SK-N-SH (cell line): ENCODE data around the gene SLC9C1. TPM values are rescaled to one million over a fixed set of nuclear protein-coding genes. Genes with fewer than 3 reads are reported as not detected.

ENCODE experiments used
- CTCF ChIA-PET: fragments of 300-600, 350-600 bp; formaldehyde crosslinking; extraction: SDS; loops from one replicate; lab custom pipeline; 2021; lab: Yijun Ruan, JAX
- POLR2A ChIA-PET: fragments of 350-600 bp; sonication (Branson Sonifier 250); formaldehyde crosslinking; extraction: SDS; loops from one replicate; lab custom pipeline; 2020; ENCODE audit warnings: antibody characterized with exemption, inconsistent platforms; lab: Yijun Ruan, JAX
- DNase-seq: peaks from one replicate; pipeline ENCODE4 v3.0.0; 2012
- H2AFZ ChIP-seq: fragments of 200-600 bp; sonication (generic); 2 replicates; pipeline ENCODE4 v1.8.1; 2016; ENCODE audit warnings: antibody characterized with exemption, mild to moderate bottlenecking, low read depth
- H3F3A ChIP-seq: fragments of 200-600 bp; sonication (generic); replicated peaks from 2 replicates; pipeline ENCODE3; 2016; ENCODE audit warnings: antibody characterized with exemption, mild to moderate bottlenecking; ENCODE audit not compliant: insufficient read depth
- H3K27ac ChIP-seq, 2 experiments: fragments of 200-500 bp in 1 of 2; fragments of 200-600 bp in 1 of 2; sonication (Bioruptor generic) in 1 of 2; sonication (generic), shearing (Covaris generic) in 1 of 2; 2 replicates each; pipeline versions ENCODE4 v1.5.1 to v1.6.1; 2014 to 2016; ENCODE audit warnings: low read depth in 2 of 2, inconsistent platforms in 1 of 2, low read length in 1 of 2, mild to moderate bottlenecking in 1 of 2, mixed read lengths in 1 of 2
- H3K27me3 ChIP-seq: fragments of 200-600 bp; sonication (generic), shearing (Covaris generic); 2 replicates; pipeline ENCODE4 v1.6.1; 2016; ENCODE audit warnings: mixed run types; ENCODE audit not compliant: insufficient read depth
- H3K36me3 ChIP-seq, 2 experiments: fragments of 200-500 bp in 1 of 2; fragments of 200-600 bp in 1 of 2; sonication (Bioruptor generic) in 1 of 2; sonication (generic) in 1 of 2; replicated peaks in 1 of 2; 2 replicates each; pipeline versions ENCODE3 to v1.5.1; 2014 to 2016; ENCODE audit warnings: low read length in 1 of 2, mild to moderate bottlenecking in 1 of 2; ENCODE audit not compliant: insufficient read depth in 2 of 2, control insufficient read depth in 1 of 2
- H3K4me1 ChIP-seq, 2 experiments: fragments of 200-500 bp in 1 of 2; fragments of 200-600 bp in 1 of 2; sonication (Bioruptor generic) in 1 of 2; sonication (generic), shearing (Covaris generic) in 1 of 2; 2 replicates each; pipeline versions ENCODE4 v1.5.1 to v1.6.1; 2014 to 2016; ENCODE audit warnings: low read depth in 1 of 2, low read length in 1 of 2, mixed run types in 1 of 2; ENCODE audit not compliant: insufficient read depth in 2 of 2, control insufficient read depth in 1 of 2
- H3K4me2 ChIP-seq: fragments of 200-600 bp; sonication (generic), shearing (Covaris generic); 2 replicates; pipeline ENCODE4 v1.6.1; 2017; ENCODE audit warnings: mixed run types
- H3K4me3 ChIP-seq, 2 experiments: fragments of 200-500 bp in 1 of 2; fragments of 200-600 bp in 1 of 2; sonication (Bioruptor generic) in 1 of 2; sonication (generic), shearing (Covaris generic) in 1 of 2; 2 replicates each; pipeline versions ENCODE4 v1.5.1 to v1.8.1; 2014 to 2016; ENCODE audit warnings: low read depth in 2 of 2, inconsistent platforms in 1 of 2, low read length in 1 of 2, mild to moderate bottlenecking in 1 of 2, mixed read lengths in 1 of 2, moderate library complexity in 1 of 2
- H3K79me2 ChIP-seq: fragments of 200-600 bp; sonication (generic); 2 replicates; pipeline ENCODE4 v1.8.1; 2017; ENCODE audit warnings: mild to moderate bottlenecking; ENCODE audit not compliant: insufficient read depth
- H3K9ac ChIP-seq: fragments of 200-600 bp; sonication (generic); 2 replicates; pipeline ENCODE4 v1.6.1; 2017; ENCODE audit warnings: mixed run types
- H3K9me2 ChIP-seq: fragments of 200-600 bp; sonication (generic); 2 replicates; pipeline ENCODE4 v1.6.1; 2017; ENCODE audit warnings: mixed run types
- H3K9me3 ChIP-seq: fragments of 200-600 bp; sonication (generic); 2 replicates; pipeline ENCODE4 v1.6.1; 2017; ENCODE audit warnings: mixed run types, mild to moderate bottlenecking, moderate library complexity
- H4K20me1 ChIP-seq: fragments of 200-600 bp; sonication (generic); 2 replicates; pipeline ENCODE4 v1.6.1; 2017; ENCODE audit warnings: mild to moderate bottlenecking, mixed run types; ENCODE audit not compliant: insufficient read depth
- CHD2 ChIP-seq: fragments of 150-350 bp; IDR thresholded peaks from 2 replicates; pipeline ENCODE4 v1.6.1; 2018; ENCODE audit warnings: low read length; ENCODE audit not compliant: partially characterized antibody
- EP300 ChIP-seq, 2 experiments: IDR thresholded peaks; 2 replicates each; pipeline versions ENCODE4 v1.4.0 to v1.6.1; 2012; ENCODE audit warnings: borderline replicate concordance in 1 of 2, low read depth in 1 of 2, low read length in 1 of 2
- EZH2phosphoT487 ChIP-seq: fragments of 200-600 bp; sonication (generic); IDR thresholded peaks from 2 replicates; pipeline ENCODE4 v1.6.1; 2017; ENCODE audit warnings: low read depth, mixed run types, mild to moderate bottlenecking, antibody characterized with exemption, moderate library complexity, borderline replicate concordance
- FOSL2 ChIP-seq: IDR thresholded peaks from 2 replicates; pipeline ENCODE4 v1.4.0; 2012; ENCODE audit warnings: low read depth, mild to moderate bottlenecking, moderate library complexity, borderline replicate concordance
- FOXM1 ChIP-seq: IDR thresholded peaks from 2 replicates; pipeline ENCODE4 v1.4.0; 2012; ENCODE audit warnings: low read depth, mild to moderate bottlenecking
- GABPA ChIP-seq: IDR thresholded peaks from 2 replicates; pipeline ENCODE4 v1.4.0; 2012; ENCODE audit warnings: low read depth, mild to moderate bottlenecking
- JUND ChIP-seq: IDR thresholded peaks from 2 replicates; pipeline ENCODE4 v1.4.0; 2012
- MXI1 ChIP-seq: IDR thresholded peaks from 2 replicates; pipeline ENCODE4 v1.6.1; 2012; ENCODE audit warnings: mild to moderate bottlenecking, low read depth, low read length, improper control_type of control experiment
- NRF1 ChIP-seq: IDR thresholded peaks from 2 replicates; pipeline ENCODE4 v1.6.1; 2012; ENCODE audit warnings: low read depth, mild to moderate bottlenecking, low read length
- POLR2AphosphoS5 ChIP-seq: IDR thresholded peaks from 2 replicates; pipeline ENCODE4 v1.6.1; 2012; ENCODE audit warnings: low read depth, low read length
- RAD21 ChIP-seq: IDR thresholded peaks from 2 replicates; pipeline ENCODE4 v1.6.1; 2012; ENCODE audit warnings: mild to moderate bottlenecking, low read length
- SIN3A ChIP-seq: IDR thresholded peaks from 2 replicates; pipeline ENCODE4 v1.6.1; 2012; ENCODE audit warnings: low read depth, mild to moderate bottlenecking, low read length, moderate library complexity, borderline replicate concordance
- SMC3 ChIP-seq: IDR thresholded peaks from 2 replicates; pipeline ENCODE4 v1.6.1; 2012; ENCODE audit warnings: low read depth, low read length, improper control_type of control experiment
- TAF1 ChIP-seq: IDR thresholded peaks from 2 replicates; pipeline ENCODE4 v1.6.1; 2012; ENCODE audit warnings: low read depth, mild to moderate bottlenecking, low read length, moderate library complexity, borderline replicate concordance
- TCF12 ChIP-seq: IDR thresholded peaks from 2 replicates; pipeline ENCODE4 v1.4.0; 2012
- YY1 ChIP-seq: IDR thresholded peaks from 2 replicates; pipeline ENCODE4 v1.4.0; 2012; ENCODE audit warnings: low read depth, mild to moderate bottlenecking
- WGBS: methylation state at CpG from one replicate; pipeline ENCODE4 v1.1.6; 2017; ENCODE audit warnings: low lambda C conversion rate; 5-methylcytosine and 5-hydroxymethylcytosine counted together
- polyA plus RNA-seq, 3 experiments: library from polyadenylated mRNA; depleted of rRNA; stranded (reverse); fragments of >200 nt; gene quantifications; 2 replicates each; pipeline ENCODE4 v1.2.3, GENCODE V29; 2012
- TF ChIP-seq, protein P1 (sequence below): fragments of 200-600 bp; sonication (generic); IDR thresholded peaks from 2 replicates; pipeline ENCODE4 v1.6.1; 2017; ENCODE audit warnings: antibody characterized with exemption, mild to moderate bottlenecking, moderate library complexity
- TF ChIP-seq, protein P2 (sequence below): IDR thresholded peaks from 2 replicates; pipeline ENCODE4 v1.4.0; 2012; ENCODE audit warnings: low read depth, borderline replicate concordance
- TF ChIP-seq, protein P3 (sequence below): IDR thresholded peaks from 2 replicates; pipeline ENCODE4 v1.6.1; 2012; ENCODE audit warnings: mild to moderate bottlenecking, low read depth, low read length, moderate library complexity

SLC9C1 gene
- polyA plus RNA-seq, 1 of the 3 experiments (the other 2 are of a cell fraction): not detected

DNA sequence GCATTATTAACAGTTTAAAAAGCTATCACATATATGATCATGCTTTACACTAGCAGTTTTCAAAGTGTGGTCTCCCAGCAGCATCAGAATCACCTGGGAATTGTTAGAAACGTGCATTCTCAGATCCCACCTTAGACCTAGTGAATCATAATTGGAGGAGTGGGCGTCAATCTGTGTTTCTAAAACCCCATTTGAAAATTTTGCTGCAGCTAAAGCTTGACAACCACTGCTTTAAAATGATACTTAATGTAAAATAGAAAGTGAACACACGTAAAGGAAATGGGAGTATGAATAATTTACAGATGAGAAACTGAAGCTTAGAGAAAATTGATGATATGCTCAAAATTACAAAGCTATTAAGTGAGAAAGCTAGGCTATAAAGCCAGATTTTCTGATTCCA is 62.3 kb downstream of the SLC9C1 start:
- TF ChIP-seq FOXM1 (no peak), CHD2 (no peak), TAF1 (no peak), EZH2phosphoT487 (no peak), JUND (no peak), EP300 (IDR thresholded peaks at IDR 0.05; ENCODE audit: borderline replicate concordance in 1 of 2, low read depth in 1 of 2, low read length in 1 of 2) (no peak), FOSL2 (no peak), SIN3A (no peak), POLR2AphosphoS5 (no peak), MXI1 (no peak), SMC3 (no peak), GABPA (no peak), NRF1 (no peak), TCF12 (no peak), RAD21 (no peak), YY1 (no peak)
- TF ChIP-seq, protein P1, sequence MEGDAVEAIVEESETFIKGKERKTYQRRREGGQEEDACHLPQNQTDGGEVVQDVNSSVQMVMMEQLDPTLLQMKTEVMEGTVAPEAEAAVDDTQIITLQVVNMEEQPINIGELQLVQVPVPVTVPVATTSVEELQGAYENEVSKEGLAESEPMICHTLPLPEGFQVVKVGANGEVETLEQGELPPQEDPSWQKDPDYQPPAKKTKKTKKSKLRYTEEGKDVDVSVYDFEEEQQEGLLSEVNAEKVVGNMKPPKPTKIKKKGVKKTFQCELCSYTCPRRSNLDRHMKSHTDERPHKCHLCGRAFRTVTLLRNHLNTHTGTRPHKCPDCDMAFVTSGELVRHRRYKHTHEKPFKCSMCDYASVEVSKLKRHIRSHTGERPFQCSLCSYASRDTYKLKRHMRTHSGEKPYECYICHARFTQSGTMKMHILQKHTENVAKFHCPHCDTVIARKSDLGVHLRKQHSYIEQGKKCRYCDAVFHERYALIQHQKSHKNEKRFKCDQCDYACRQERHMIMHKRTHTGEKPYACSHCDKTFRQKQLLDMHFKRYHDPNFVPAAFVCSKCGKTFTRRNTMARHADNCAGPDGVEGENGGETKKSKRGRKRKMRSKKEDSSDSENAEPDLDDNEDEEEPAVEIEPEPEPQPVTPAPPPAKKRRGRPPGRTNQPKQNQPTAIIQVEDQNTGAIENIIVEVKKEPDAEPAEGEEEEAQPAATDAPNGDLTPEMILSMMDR: no peak
- TF ChIP-seq, protein P2, sequence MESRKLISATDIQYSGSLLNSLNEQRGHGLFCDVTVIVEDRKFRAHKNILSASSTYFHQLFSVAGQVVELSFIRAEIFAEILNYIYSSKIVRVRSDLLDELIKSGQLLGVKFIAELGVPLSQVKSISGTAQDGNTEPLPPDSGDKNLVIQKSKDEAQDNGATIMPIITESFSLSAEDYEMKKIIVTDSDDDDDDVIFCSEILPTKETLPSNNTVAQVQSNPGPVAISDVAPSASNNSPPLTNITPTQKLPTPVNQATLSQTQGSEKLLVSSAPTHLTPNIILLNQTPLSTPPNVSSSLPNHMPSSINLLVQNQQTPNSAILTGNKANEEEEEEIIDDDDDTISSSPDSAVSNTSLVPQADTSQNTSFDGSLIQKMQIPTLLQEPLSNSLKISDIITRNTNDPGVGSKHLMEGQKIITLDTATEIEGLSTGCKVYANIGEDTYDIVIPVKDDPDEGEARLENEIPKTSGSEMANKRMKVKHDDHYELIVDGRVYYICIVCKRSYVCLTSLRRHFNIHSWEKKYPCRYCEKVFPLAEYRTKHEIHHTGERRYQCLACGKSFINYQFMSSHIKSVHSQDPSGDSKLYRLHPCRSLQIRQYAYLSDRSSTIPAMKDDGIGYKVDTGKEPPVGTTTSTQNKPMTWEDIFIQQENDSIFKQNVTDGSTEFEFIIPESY: no peak
- TF ChIP-seq, protein P3, sequence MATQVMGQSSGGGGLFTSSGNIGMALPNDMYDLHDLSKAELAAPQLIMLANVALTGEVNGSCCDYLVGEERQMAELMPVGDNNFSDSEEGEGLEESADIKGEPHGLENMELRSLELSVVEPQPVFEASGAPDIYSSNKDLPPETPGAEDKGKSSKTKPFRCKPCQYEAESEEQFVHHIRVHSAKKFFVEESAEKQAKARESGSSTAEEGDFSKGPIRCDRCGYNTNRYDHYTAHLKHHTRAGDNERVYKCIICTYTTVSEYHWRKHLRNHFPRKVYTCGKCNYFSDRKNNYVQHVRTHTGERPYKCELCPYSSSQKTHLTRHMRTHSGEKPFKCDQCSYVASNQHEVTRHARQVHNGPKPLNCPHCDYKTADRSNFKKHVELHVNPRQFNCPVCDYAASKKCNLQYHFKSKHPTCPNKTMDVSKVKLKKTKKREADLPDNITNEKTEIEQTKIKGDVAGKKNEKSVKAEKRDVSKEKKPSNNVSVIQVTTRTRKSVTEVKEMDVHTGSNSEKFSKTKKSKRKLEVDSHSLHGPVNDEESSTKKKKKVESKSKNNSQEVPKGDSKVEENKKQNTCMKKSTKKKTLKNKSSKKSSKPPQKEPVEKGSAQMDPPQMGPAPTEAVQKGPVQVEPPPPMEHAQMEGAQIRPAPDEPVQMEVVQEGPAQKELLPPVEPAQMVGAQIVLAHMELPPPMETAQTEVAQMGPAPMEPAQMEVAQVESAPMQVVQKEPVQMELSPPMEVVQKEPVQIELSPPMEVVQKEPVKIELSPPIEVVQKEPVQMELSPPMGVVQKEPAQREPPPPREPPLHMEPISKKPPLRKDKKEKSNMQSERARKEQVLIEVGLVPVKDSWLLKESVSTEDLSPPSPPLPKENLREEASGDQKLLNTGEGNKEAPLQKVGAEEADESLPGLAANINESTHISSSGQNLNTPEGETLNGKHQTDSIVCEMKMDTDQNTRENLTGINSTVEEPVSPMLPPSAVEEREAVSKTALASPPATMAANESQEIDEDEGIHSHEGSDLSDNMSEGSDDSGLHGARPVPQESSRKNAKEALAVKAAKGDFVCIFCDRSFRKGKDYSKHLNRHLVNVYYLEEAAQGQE: no peak
- no peaks in the 10 kb centered on the region for H3K27me3 ChIP-seq
- H3K4me1 ChIP-seq: no peaks in the 10 kb centered on the region
- no peak for DNase-seq
- H3K4me2 ChIP-seq: no peak overlapping the region
- 3% methylated on average over 3 of the region's 3 CpGs for WGBS
- no peak overlapping the region for H2AFZ ChIP-seq
- ChIA-PET CTCF (interaction anchor here (0.9 to 1.9 kb wide), 2 partner anchors 95 to 120 kb away, joined by 4 to 5 read pairs; no protein-coding TSS in a partner anchor), POLR2A (no interaction called here)
- H3K4me3 ChIP-seq: no peak overlapping the region
- no peaks in the 10 kb centered on the region for H3K9me2 ChIP-seq
- no peak overlapping the region for H3K9ac ChIP-seq
- no peak overlapping the region for H3K27ac ChIP-seq
- no peaks in the 10 kb centered on the region for H3F3A ChIP-seq
- H3K79me2 ChIP-seq: no peaks in the 10 kb centered on the region
- H4K20me1 ChIP-seq: no peaks in the 10 kb centered on the region
- no peaks in the 10 kb centered on the region for H3K9me3 ChIP-seq
- H3K36me3 ChIP-seq: no peaks in the 10 kb centered on the region
